Psoas muscle (tissue), 8 donors: Measurements from ENCODE around the gene PHAF1. TPM values are rescaled to one million over a fixed set of nuclear protein-coding genes. Genes with fewer than 3 reads are reported as not detected.

ENCODE experiments used
- ATAC-seq, 4 donors: fragments of 200-7000 bp; cut with Tn5 transposase; one replicate each; pipeline ENCODE4 v1.9.1; 2020; ENCODE audit warnings: moderate library complexity in 3 of 4, mild to moderate bottlenecking in 2 of 4
- DNase-seq, 2 donors: peaks; one replicate each; pipeline ENCODE4 v3.0.0-alpha.2; 2020
- H3K27ac ChIP-seq: fragments of 200-600 bp; one replicate; pipeline ENCODE4 v1.8.0; 2022
- H3K27me3 ChIP-seq, 3 donors: fragments of 200-600 bp in 1 of 3; one replicate each; pipeline versions ENCODE4 v1.6.1 to v1.8.0; 2013 to 2022; ENCODE audit warnings: low read length in 2 of 3, mild to moderate bottlenecking in 2 of 3, moderate library complexity in 1 of 3; ENCODE audit not compliant: insufficient read depth in 3 of 3
- H3K36me3 ChIP-seq, 2 donors: fragments of 200-600 bp in 1 of 2; one replicate each; pipeline versions ENCODE4 v1.6.1 to v1.8.0; 2013 to 2022; ENCODE audit warnings: low read depth in 1 of 2, mild to moderate bottlenecking in 1 of 2, moderate library complexity in 1 of 2; ENCODE audit not compliant: insufficient read depth in 1 of 2
- H3K4me1 ChIP-seq: fragments of 200-600 bp; one replicate; pipeline ENCODE4 v1.8.0; 2022
- H3K4me3 ChIP-seq: fragments of 200-600 bp; one replicate; pipeline ENCODE4 v1.8.0; 2022; ENCODE audit warnings: mild to moderate bottlenecking
- H3K9me3 ChIP-seq: fragments of 200-600 bp; one replicate; pipeline ENCODE4 v1.8.0; 2022
- CTCF ChIP-seq: fragments of 200-600 bp; IDR thresholded peaks from one replicate; pipeline ENCODE4 v1.8.0; 2022; ENCODE audit warnings: antibody characterized with exemption
- WGBS, 3 donors: extraction: QIAGEN DNeasy Blood & Tissue Kit; methylation state at CpG; one replicate each; pipeline versions ENCODE4 v1.1.6 to v1.1.7; 2013; 5-methylcytosine and 5-hydroxymethylcytosine counted together
- intact Hi-C, 2 donors: fragments of 100-400 bp; cut with DNase I; formaldehyde crosslinking; loops; one replicate each; pipeline versions ENCODE4 v1.11.0 to v1.14.2; 2022
- polyA plus RNA-seq, 3 donors: library from polyadenylated mRNA; stranded (reverse); fragments of 200-250 nt; gene quantifications; one replicate each; pipeline ENCODE4 v1.2.3, GENCODE V29; 2013
- total RNA-seq, 4 donors: library from RNA; stranded (reverse); fragmentation: NEBNext Ultra II Directional in 2 of 4; extraction: Animal tissue kit (Norgen Biotek cat#: 25700) in 2 of 4; gene quantifications; one replicate each; pipeline versions ENCODE4 v1.2.1 to v1.2.4, GENCODE V29; 2021 to 2023
- donor health status: healthy with polysubstance abuse.
- donor health status: DM: no; HTN: no; CAD: no; lungs with moderate emphysema.
- donor health status: Bipolar disorder and iron deficiency.
- donor health status: healthy.
- donor health status: DM: yes; HTN: yes; CAD: no.
- donor health status: DM: no; HTN: no; CAD: no.
- donor health status: DM: no; HTN: no; CAD: no.
- donor health status: DM: yes; HTN: yes; CAD: no.

The PHAF1 gene
- total and polyA plus RNA-seq, 7 donors: 12.2 to 60.4 (median 15.4) TPM

- intact Hi-C loops: no loop called here
- 36 to 43% (median 37%) methylated on average over 2 of the region's 2 CpGs for WGBS, 3 donors
- DNase-seq (no peak), ATAC-seq (no peak)
- Histone ChIP-seq H3K36me3 (no peaks in the 10 kb centered on the region), H3K9me3 (no peaks in the 10 kb centered on the region), H3K27me3 (no peaks in the 10 kb centered on the region), H3K27ac (no peak overlapping the region), H3K4me3 (no peak overlapping the region), H3K4me1 (peaks cover 41% of the 10 kb centered on the region)
- TF ChIP-seq CTCF: no peak
These were observed 71.6 kb downstream of the PHAF1 start for GRCh38 chr16:67181346-67181745.

DNA sequence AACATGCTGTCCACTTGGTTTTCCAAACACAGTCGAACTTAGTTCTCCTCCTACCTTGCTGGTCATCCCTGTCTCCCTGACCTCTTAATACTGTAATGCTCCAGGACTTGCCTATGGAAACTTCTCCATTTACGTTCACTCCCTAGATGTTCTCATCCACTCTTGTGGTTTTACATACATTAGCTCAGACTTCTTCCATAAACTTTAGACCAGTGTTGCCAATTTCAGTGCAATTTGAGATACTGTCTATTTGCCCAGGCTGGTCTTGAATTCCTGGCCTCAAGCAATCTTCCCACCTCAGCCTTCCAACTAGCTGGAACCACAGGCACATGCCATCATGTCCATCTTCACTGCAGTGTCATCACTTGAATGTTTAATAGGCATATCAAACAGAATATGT, 72.5 kb downstream of the PHAF1 start:
- ATAC-seq: no peak

GRCh38 chr16:67183284-67183626, 73.5 kb downstream of the PHAF1 start:
- no peaks in the 10 kb centered on the region for H3K36me3 ChIP-seq
- TF ChIP-seq CTCF: no peak
- intact Hi-C loops: no loop called here
- H3K4me1 ChIP-seq: peaks cover 31% of the 10 kb centered on the region
- DNase-seq: no peak
- ATAC-seq: no peak
- peak overlapping the region; percentile 99 for H3K27ac ChIP-seq
- peak overlapping the region; percentile 95 for H3K4me3 ChIP-seq
- 8 to 10% (median 9%) methylated on average over 11 of the region's 11 CpGs for WGBS, 3 donors
- no peaks in the 10 kb centered on the region for H3K9me3 ChIP-seq
- H3K27me3 ChIP-seq: no peaks in the 10 kb centered on the region

More for the DNA sequence above, 72.5 kb downstream of the PHAF1 start:
- intact Hi-C loops: no loop called here
- Histone ChIP-seq H3K4me1 (peaks cover 40% of the 10 kb centered on the region), H3K4me3 (no peak overlapping the region), H3K27ac (no peak overlapping the region), H3K36me3 (no peaks in the 10 kb centered on the region), H3K27me3 (no peaks in the 10 kb centered on the region), H3K9me3 (no peaks in the 10 kb centered on the region)
- no peak for TF ChIP-seq CTCF
- DNase-seq: no peak
- WGBS, 3 donors: 86 to 97% (median 88%) methylated on average over 2 of the region's 2 CpGs

DNA sequence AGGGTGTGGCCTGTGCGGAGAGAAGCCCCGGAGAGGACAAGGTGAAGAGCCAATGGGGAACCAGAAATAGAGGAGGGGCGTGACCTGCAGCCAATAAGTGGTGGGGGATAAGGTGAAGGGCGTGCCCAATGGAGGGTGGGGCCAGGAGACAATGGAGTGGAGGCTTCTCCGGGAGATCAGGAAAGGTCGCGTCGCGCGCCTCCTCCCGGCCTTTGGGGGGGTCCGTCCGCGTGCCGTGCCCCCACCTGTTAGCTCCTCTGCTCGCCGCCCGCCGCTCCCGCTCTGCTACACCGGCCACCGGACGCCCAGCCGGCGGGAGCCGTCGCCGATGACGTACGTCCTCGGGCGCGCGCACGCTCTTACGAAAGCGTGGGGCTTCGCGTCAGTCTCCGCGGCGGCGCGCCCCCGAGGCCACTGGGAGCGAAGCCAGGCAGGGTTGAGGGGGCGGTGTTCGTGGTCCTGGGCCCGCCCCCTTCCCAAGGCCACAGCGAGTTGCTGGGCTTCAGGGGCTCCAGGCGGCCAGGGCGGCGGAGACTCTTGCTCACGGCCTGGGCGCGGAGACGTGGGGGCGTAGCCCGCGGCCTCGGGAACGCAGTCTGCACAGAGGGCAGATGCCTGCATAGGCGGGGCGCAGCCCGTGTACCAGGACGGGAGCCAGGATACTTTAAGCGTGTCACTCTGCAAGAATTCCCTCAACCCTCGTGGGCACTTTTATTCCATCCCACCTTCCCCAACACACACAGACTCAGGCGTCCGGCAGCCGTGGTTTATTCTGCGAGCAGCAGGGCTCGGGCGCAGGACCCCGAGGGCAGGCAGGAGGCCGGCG, 74.1 kb downstream of the PHAF1 start, which contains the start of gene MATCAP1:
Gene MATCAP1 (minus strand): TSS at position 337 of the 826 bp plus-strand sequence. CDS start 3,353 bp downstream, outside the sequence.
- intact Hi-C loops: no loop called here
- peak within 1 kb of the TSS; percentile 95 for H3K4me3 ChIP-seq
- 0% methylated on average over 57 to 77 of the region's 77 CpGs for WGBS, 3 donors
- H3K36me3 ChIP-seq: no peaks in the 10 kb centered on the region
- peak within 1 kb of the TSS; percentile 99 for H3K27ac ChIP-seq
- no peak for TF ChIP-seq CTCF
- peak; percentile 92 for ATAC-seq
- DNase-seq: peak; percentile 93 to 96
- no peaks in the 10 kb centered on the region for H3K9me3 ChIP-seq
- H3K4me1 ChIP-seq: peaks cover 29% of the 10 kb centered on the region
- no peaks in the 10 kb centered on the region for H3K27me3 ChIP-seq
